GM18517 (cell line): ENCODE measurements around the gene ATOH8.

Experiments
- ATAC-seq: cut with Tn5 transposase; IDR thresholded peaks from one replicate; pipeline ENCODE4 v1.9.1; 2021; ENCODE audit warnings: mild to moderate bottlenecking, moderate library complexity; ENCODE audit not compliant: unreplicated experiment

The ATOH8 gene

DNA sequence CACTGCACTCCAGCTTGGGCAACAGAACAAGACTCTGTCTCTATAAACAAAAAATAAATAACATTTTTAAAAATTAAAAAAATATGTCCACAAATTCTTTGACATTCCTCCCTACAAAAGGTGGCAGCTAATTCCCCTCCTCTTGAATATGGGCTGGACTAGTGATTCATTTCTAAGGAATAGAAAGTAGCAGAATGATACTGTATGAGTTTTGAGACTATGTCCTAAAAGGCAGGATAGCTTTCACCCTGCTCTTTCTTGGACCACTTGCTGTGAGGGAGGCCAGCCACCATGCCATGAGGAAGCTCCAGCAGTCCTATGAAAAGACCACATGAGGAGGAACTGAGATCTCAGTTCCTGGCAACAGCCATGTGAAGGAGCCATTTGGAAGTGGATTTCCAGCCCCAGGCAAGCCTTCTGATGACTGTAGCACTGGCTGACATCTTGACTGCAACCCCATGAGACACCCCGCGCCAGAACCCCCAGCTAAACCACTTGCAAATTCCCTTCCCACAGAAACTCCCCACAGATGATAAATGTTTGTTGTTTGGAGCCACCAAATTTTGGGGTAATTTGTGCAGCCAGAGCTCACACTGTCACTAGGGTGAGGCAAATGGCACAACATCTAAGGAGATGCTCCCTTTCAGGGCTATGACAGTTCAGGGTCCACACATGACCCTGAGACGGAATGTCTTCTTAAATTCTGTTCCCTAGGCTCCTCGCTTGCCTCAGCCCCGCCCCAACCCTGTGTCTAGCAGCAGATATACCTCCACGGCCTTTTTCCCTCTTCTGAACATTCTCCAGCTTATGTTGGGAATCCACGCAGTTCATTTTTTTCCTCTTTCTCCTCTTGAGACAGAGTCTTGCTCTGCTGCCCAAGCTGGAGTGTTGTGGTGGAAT lies 17.1 kb upstream of the ATOH8 start:
- no peak for ATAC-seq

DNA sequence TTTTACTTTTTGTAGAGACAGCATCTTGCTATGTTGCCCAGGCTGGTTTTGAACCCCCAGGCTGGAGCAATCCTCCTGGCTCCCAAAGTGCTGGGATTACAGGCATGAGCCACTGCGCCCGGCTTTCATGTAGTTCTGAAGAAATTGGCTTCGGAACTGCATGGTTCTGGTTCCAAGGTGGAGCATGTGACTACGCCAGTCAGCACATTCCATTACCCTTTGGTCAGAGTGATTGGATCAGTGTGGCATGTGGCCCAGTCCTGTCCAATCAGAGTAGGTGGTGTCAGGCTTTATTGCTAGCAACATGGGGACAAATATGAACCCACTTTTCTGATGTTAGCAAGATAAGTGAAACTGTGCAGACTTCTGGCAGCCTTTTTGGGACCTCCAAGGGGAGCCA lies 16.3 kb upstream of the ATOH8 start:
- no peak for ATAC-seq

DNA sequence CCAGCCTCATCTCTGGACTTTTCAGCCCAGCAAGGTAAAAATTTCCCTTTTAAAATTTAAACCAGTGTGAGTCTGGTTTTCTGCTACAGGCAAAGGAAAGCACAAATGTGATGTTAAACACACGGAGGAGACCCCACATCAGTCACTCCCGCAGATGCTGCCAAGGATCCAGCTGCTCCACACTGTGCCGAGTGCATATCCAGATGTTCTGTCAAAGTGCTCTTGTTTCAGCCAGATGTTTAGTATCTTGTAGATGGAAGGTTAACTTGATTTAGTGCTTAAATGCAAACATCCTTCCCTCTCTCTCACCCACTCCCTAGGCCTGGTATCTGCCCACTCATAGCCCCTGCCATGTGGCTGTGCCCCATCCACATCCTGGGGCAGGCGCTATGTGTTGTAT lies 15.8 kb upstream of the ATOH8 start:
- ATAC-seq = no peak

DNA sequence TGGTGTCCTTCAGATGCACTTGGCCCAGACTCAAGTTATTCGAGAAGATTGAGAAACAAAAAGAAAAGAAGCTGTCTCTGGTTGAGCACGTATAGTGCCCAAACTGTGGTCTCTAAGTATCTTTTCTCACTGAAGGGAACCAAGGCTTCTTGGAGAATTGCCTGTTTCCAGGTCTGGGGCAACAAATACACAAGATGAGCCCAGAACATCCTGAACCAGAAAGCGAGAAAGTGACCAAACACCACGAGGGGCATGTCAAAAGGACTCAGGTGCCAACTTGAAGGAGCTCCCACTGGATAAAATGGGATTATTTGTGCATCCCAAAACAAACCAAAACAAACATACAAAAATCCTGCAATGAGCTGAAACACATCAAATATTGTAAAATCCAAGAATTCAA lies 13.6 kb upstream of the ATOH8 start:
- ATAC-seq = no peak

DNA sequence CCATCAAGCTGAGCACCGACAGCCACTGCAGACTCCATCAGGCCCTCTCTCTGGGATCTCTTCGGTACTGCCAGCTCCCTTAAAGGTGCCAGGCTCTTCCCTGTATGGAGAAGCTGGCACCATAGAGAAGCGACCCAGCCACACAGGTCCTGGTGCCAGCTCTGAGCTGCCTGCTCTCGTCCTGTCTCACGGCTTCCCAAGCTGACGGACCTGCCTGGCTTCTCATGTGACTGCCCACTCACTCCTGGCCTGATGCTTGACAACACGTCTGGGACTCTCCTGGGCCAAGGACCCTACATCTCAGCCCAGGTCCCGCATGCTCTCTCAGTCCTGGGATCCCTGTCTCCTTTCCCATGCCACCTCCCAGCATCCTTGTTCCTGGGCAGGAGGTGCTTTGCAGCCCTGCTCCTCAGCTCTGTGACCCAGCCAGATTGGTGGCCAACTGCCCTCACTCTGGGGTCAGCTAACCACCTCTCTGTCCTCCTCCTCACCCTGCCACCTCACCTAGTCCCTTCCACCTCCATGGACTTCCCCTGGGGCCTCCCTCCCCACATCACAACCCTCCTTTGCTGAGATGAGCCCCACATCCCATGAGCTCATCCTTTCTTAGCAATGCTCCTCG lies 12.5 kb upstream of the ATOH8 start:
- ATAC-seq = no peak

DNA sequence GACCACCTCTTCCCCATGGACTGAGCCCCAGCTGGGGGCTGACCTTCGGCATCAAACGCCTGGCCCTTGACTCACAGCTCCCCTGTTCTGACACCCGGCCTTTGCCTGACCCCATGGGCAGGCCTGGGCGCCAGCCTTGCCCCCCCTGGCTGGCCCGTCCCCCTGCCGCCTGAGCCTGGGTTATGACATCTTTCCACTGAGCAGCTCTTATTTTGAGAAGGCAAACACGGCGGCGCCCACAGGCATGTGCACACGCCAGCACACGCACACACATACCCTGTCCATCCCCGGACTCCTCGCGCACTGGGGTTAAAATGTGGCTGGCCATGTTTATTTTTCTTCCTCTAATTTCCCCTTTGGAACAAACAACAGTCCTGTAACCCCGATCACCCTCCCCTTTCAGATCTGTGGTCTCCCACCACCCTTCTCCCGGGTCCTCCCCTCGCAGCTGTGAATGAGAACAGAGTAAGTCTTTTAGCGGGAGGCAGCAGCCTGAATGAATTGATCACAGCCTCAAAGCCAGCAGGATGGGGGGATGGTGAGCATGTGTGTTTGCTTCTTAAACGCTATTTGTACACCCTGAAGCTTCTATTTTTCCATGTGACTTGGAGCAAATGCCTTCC lies 11.8 kb upstream of the ATOH8 start:
- ATAC-seq = no peak

DNA sequence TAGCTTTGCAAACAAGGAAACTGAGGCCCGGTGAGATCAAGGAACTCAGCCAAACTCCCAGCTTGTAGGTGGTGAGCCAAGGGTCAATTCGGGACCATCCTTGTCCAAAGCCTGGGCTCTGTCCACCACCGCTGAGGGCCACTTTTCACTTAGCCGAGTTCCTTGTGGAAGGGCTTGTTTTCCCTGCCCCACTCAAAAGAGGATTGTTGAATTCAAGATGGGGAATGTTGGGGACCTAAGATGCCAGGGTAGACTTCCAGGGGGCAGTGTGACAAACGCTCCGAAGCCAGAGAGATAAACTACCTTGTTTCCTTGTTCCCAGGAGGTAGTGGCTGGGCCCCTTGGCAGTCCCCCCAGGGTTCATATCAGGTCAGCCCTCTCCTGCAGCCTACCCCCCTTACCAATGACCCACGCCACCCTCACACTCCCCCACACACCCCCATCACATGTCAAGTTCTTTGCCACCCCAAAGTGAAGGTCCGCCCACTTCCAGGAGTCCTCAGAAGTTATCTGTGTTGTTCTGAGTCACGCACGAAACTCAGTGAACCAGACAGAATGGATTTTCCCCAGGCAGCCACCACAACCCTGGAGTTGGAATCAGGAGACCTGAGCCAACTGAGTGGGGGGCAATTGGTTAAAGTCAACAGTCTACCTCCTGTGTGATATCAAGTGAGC lies 10.3 kb upstream of the ATOH8 start:
- ATAC-seq = no peak

DNA sequence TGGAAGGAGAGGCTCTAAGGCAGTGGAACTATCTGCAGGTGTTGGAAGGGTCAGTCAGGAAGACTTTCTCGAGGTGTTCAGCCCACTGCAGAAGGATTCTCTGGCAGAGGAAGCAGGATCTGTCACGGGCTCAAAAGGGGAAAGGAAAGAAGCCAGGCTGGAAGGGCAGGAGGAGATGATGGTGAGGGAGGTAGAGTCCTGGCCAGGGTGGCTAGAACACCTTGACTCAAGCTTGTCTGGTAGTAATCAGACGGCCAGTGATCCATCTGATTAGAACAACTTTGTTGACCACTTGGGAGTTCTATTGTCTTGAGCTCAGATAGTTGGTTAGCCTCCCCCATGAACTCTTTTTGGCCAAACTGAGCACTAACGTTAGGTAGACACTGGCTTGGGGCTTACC lies 9.7 kb upstream of the ATOH8 start:
- ATAC-seq = no peak

DNA sequence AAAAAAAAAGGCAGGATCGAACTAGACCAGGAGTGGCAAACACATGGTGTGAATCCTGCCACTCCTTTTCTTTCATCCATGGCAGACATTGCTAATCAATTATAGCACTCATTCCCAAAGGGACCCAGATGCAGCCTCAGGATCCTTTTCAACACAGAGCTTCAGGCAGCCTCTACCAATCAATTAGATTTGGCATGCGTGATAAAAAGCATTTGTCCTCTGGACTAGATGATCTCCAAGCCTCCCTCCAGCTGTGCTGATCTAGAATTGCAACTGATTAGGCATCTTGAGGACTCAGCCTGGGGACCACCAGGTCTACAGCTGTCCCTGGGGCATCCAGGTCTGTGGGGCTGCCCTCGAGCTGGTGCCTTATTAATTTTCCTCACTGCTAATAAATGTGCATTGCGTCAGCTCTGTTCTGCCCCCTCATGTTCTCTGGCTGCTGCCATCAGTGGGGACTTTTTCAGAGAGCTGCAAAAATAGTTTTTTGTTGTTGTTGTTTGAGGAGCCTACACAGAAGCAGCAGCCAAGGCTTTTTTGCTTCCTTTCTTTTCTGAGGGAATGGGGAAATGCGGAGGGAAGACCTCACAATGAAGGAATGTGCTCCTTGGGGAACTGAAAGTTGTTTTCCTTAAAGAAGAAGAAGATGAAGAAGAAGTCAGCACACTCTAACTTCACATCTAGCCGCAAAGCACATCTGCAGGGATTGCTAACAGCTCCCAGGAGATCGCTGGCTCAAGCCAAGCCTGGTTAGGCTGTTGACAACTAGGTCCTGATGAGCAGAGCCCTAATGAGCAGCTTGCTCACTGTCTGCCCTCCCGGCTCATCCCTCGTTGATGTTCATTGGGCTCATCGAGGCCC lies 8.8 kb upstream of the ATOH8 start:
- no peak for ATAC-seq

DNA sequence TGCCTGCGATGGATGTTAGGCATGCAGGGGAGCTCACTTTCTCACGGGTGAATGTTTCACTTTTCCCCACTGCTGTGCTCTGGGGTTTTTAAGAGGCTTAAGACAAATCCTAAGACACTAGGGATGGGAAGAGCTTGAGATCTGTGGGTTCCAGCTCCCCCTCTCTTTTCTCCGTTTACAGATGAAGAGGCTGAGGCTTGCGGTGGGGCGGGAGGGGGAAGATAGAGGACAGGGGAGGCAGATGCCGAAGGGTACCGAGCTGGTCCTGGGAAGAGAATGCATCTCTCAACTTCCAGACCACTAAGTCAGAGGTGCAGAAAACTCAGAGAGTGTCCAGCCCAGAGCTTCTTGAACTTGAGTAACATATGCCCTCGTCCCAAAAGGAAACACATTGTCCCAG lies 8.2 kb upstream of the ATOH8 start:
- no peak for ATAC-seq

DNA sequence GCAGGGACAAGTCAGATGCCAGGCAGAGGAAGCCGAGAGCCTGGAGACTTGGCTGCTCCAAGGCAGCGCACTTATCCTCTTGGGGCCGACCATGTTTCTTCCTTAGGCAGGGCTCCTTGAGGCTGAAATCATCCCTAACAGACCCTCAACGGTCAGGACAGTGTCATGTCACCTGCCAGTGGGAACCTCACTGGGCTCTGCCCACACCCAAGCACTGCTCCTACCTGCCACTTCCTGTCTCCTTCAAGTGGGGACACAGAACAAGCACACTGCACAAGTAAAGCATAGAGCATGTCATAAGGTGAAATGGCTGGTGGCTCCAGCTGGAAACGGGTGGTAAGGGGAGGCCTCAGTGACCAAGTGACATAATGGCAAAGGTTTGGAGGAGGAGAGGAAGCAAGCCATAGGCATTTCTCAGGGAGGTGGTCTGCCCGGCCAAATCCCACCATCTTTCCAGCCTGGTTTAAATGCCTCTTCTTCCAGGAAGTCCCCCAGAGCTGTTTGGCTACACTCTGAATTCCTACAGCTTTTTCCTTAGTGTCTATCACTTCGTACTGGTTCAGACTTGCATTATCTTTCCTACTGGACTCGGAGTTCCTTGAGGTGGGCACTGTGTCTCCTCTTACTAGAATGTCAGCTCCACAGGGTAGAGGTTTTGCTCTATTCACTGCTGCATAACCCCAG lies 7.3 kb upstream of the ATOH8 start:
- ATAC-seq = no peak

DNA sequence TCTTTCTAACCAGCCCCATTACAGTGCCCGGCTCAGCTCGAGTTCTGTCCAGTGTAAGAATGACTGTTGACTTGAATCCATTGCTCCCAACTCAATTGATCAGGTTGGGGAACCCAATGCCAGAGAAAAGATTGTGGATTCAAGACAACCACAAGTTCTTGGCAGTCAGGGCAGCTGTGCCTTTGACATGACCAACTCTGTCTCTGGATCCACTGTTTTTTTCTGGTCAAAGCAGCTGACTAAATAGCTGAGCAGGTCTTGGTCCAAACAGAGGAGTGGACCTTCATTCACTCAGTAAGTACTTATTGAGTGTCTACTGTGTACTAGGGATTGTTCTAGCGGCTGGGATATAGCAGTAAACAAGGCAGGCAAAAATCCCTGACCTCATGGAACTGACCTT lies 6.3 kb upstream of the ATOH8 start:
- ATAC-seq = no peak

DNA sequence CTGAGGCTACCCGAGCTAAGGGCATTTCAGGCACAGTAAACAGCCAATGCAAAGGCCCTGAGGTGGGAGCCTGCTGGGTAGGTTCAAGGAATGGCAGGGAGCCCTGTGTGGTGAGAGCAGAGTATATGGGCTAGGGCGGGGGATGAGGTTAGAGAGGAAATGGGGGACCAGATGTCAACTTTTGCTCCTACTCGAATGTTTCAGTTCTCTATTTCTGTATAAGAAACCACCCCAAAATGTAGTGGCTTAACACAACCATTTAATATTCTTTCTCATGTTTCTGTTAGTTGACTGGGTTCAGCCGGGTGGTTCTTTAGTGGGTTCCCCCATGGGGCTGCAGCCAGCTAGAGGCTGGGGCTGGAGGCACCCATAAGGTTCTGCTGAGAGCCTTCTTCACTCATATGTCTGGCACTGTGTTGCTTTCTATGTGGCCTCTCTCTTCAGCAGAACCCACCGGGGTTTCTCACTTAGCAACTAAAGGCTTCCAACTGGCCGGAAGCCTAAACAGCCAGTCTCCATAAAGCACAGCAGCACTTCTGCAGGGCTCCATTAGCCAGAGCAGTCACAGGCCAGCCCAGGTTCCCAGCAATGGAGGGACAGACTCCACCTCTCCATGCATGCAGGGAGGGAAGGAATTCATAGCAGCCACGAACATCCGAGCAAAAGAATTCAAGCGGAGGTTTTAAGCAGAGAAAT lies 5.6 kb upstream of the ATOH8 start:
- ATAC-seq = no peak

DNA sequence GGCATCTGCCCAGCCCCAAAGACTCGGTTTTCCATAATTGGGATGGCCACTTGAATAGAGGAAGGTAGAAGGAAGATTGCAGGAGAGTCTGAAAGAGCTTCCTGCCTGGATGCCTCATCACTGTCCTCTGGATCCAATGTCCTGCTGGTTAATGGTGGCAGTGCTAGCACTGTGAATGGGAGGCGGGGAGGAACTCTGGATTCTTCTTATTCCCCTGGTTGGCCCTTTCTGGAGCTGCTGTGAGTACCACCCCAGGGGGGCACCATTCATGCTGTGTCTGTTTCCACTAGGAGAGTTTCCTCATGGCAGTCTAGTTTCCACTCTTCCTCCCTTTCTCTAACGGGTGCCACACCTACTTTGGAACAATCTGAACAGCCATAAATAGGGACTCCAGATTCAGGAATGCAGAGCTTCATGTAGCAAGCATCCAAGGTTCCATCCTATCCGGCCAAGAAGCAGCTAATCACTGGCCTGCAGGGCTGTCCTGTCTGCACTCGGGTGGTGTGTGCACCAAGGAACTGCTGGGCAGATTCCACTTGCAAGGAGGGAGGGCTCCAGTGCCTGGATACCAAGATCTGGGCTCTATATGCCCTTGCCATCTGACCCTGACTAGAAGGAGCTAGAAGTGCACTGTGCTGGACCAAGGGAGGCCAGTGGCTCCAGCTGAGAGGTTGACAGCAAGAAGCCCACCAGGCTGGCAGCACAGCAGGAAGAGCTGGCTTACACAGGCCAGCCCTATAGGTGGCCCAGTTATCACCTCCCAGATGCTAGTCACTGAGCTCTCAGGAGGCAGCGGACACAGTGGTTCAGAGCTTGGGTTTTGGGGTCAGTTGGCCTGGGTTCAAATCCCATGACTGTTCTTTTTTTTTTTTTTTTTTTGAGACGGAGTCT lies 4.6 kb upstream of the ATOH8 start:
- ATAC-seq = no peak

DNA sequence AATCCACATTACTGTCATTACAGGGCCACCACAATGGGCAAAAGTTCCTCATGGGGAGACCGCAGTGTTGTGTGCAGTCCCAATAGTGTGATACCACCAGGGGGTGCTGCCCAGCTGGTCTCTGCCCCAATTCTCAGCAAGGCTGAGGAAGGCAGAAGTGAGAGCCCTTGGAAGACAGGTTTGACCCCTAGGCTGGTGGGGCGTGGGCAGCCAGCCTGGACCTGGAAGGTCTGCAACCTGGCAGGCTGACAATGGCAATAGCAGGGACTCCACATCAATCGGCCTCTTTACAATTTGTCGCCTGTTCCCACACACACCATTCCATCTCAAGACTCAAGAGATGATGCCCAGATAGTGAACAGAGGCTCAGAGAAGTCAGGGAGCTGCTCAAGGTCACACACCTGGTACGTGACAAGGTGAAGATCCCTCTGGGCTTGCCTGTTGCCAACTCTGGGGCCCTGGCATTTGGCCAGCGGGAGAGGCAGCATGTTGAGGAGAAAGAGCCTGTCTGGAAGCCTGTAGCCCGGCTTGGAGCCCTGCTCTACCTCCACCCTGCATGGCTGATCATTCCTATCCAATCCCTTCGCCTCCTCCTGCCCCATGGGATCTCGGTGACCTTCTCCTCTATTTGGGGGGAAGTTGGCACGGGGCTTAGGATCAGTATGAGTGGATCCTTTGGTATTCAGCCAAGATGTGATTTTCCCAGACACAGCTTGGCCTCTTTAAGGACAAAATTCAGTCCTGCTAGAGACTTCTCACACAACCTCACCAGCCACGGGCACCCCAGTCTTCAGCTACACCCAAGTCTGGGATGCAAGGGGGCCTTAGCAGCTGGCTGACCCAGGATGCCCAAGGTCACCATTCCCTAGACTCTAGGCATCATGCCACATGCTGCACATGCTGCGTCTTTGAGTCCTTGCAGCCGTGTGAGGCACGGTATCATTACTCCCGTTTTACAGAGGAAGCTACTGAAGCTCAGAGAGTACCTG lies 2.9 kb upstream of the ATOH8 start:
- no peak for ATAC-seq

DNA sequence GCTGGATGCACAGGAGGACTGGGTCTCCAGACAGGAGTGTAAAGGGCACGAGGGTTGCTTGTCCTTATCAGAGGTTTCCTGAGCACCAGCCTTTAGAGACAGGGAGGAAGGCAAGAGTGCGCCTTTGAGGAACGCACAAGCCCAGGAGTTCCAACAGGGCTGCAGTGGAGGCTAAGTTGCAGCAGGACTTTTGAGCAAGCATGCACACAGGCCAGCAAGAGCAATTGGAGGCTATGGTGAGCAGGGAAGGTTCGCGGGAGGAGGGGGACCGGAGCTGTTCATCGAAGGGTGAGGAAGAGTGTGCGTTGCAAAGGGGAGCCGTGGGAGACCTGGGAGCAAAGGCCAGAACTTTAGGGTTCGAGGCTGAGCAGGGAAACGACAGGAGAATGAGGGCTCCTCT lies 2.2 kb upstream of the ATOH8 start:
- no peak for ATAC-seq

DNA sequence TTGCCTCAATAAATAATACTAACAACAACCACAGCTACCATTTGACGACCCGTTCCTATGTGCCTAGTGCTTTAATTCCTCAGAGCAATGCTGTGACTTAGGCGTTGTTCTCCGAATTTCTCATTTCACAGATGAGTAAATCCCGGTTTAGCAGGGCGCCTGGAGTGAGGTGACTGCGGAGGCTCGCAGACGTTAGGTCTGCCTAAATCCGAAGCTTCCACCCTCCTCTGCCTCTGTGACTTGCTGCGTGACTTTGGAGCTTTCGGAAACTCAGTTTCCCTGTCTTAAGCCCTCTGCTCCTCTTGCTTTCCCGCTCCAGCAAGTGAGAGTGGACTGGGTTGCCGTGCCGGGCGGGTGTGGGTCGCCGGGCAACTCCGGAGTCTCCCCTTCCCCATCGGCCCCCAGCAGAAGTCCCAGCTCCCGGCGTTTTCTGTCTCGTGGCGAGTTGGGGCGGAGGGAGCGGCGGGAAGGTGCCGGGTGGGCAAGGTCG lies 711 bp upstream of the ATOH8 start:
- no peak for ATAC-seq
